ENCODE results near the gene HSPD1. TPM values are rescaled to one million over a fixed set of nuclear protein-coding genes. Genes with fewer than 3 reads are reported as not detected.

HSPD1 gene
- polyA plus RNA-seq, 2 of the 4 experiments (the other 2 are of a cell fraction), result 790 to 882 TPM

GRCh38 chr2:197502685-197503084 is 3.0 kb upstream of the HSPD1 start:
- no peak overlapping the region; a peak in 1 of 6 replicates for H3K27ac ChIP-seq
- WGBS (ENCODE audit: missing lambda C conversion rate), result 57% methylated on average over 4 of the region's 4 CpGs
- POLR2A ChIA-PET, result no interaction called here

GRCh38 chr2:197502201-197502600 is 2.6 kb upstream of the HSPD1 start:
- DNase-seq (ENCODE audit: low read depth in 1 of 2, low spot score in 1 of 2), result no peak
- peak overlapping the region; percentile 86 for H3K4me3 ChIP-seq
- FAIRE-seq, result no peak
- ATAC-seq, result no peak
- WGBS (ENCODE audit: missing lambda C conversion rate), result 22% methylated on average over 4 of the region's 4 CpGs
- H3K4me1 ChIP-seq, result peaks cover 25% of the 10 kb centered on the region
- peak overlapping the region; percentile 78 for H3K4me2 ChIP-seq
- H3K9me3 ChIP-seq, result no peaks in the 10 kb centered on the region
- H3K27ac ChIP-seq, result peak overlapping the region in 1 of 2 experiments; percentile 99; a peak in 3 of 6 replicates
- TF ChIP-seq ZSCAN20 (CRISPR knock-in tag; IDR thresholded peaks at IDR 0.05), result no peak
- TF ChIP-seq RNF2 (IDR thresholded peaks at IDR 0.05; ENCODE audit: borderline replicate concordance, low read depth), result no peak
- no peak for TF ChIP-seq HOXB13 (CRISPR knock-in tag; IDR thresholded peaks at IDR 0.05; ENCODE audit: low read depth)
- TF ChIP-seq HEYL (CRISPR knock-in tag; IDR thresholded peaks at IDR 0.05), result no peak
- TF ChIP-seq EHMT2 (IDR thresholded peaks at IDR 0.05; ENCODE audit: low read depth), result no peak
- TF ChIP-seq JUNB (IDR thresholded peaks at IDR 0.05), result no peak
- no peak for TF ChIP-seq PBX3 (IDR thresholded peaks at IDR 0.05)
- no peak for TF ChIP-seq POLR2AphosphoS2 (conservative IDR thresholded peaks at IDR 0.05; ENCODE audit: low read length)
- no peak for TF ChIP-seq RARB (CRISPR knock-in tag; IDR thresholded peaks at IDR 0.05)
- no peak for TF ChIP-seq ELK1 (IDR thresholded peaks at IDR 0.05; ENCODE audit: low read depth, low read length)
- ChIA-PET CTCF (no interaction called here), POLR2A (interaction anchor here (2.9 kb wide), 1 partner anchor 14 kb away, joined by 57 read pairs; the partner anchor contains the start of gene MOB4)

More at GRCh38 chr2:197502685-197503084, 3.0 kb upstream of the HSPD1 start:
- FAIRE-seq (no peak), ATAC-seq (no peak), DNase-seq (ENCODE audit: low read depth in 1 of 2, low spot score in 1 of 2) (no peak)
- Histone ChIP-seq H3K4me1 (peaks cover 20% of the 10 kb centered on the region), H3K4me3 (peak overlapping the region; percentile 86), H3K4me2 (peak overlapping the region; percentile 78), H3K9me3 (no peaks in the 10 kb centered on the region)
- CTCF ChIA-PET, result no interaction called here
- no peak for TF ChIP-seq RAD21 (conservative IDR thresholded peaks at IDR 0.05 in 1 of 2, IDR thresholded peaks at IDR 0.05 in 1 of 2)
- no peak for TF ChIP-seq TP53 (CRISPR knock-in tag; IDR thresholded peaks at IDR 0.05)
- TF ChIP-seq CBX8 (IDR thresholded peaks at IDR 0.05), result no peak
- TF ChIP-seq HOXA7 (CRISPR knock-in tag; IDR thresholded peaks at IDR 0.05), result no peak
- no peak for TF ChIP-seq RCOR1 (IDR thresholded peaks at IDR 0.05; ENCODE audit: low read depth, low read length)
- TF ChIP-seq KDM1A (IDR thresholded peaks at IDR 0.05; ENCODE audit: low read depth), result no peak
- no peak for TF ChIP-seq HMGXB4 (CRISPR knock-in tag; IDR thresholded peaks at IDR 0.05; ENCODE audit: borderline replicate concordance)
- TF ChIP-seq, protein P1, sequence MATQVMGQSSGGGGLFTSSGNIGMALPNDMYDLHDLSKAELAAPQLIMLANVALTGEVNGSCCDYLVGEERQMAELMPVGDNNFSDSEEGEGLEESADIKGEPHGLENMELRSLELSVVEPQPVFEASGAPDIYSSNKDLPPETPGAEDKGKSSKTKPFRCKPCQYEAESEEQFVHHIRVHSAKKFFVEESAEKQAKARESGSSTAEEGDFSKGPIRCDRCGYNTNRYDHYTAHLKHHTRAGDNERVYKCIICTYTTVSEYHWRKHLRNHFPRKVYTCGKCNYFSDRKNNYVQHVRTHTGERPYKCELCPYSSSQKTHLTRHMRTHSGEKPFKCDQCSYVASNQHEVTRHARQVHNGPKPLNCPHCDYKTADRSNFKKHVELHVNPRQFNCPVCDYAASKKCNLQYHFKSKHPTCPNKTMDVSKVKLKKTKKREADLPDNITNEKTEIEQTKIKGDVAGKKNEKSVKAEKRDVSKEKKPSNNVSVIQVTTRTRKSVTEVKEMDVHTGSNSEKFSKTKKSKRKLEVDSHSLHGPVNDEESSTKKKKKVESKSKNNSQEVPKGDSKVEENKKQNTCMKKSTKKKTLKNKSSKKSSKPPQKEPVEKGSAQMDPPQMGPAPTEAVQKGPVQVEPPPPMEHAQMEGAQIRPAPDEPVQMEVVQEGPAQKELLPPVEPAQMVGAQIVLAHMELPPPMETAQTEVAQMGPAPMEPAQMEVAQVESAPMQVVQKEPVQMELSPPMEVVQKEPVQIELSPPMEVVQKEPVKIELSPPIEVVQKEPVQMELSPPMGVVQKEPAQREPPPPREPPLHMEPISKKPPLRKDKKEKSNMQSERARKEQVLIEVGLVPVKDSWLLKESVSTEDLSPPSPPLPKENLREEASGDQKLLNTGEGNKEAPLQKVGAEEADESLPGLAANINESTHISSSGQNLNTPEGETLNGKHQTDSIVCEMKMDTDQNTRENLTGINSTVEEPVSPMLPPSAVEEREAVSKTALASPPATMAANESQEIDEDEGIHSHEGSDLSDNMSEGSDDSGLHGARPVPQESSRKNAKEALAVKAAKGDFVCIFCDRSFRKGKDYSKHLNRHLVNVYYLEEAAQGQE (IDR thresholded peaks at IDR 0.05), result no peak
- TF ChIP-seq SREBF2 (IDR thresholded peaks at IDR 0.05), result no peak
- TF ChIP-seq FOSB (CRISPR knock-in tag; IDR thresholded peaks at IDR 0.05), result no peak
- TF ChIP-seq ZC3H11A (IDR thresholded peaks at IDR 0.05), result no peak
- TF ChIP-seq CHD2 (IDR thresholded peaks at IDR 0.05; ENCODE audit: low read length, partially characterized antibody), result no peak
- TF ChIP-seq BHLHE40 (IDR thresholded peaks at IDR 0.05; ENCODE audit: low read depth, low read length), result no peak
- TF ChIP-seq EHMT2 (IDR thresholded peaks at IDR 0.05; ENCODE audit: low read depth), result no peak
- TF ChIP-seq ZNF302 (CRISPR knock-in tag; IDR thresholded peaks at IDR 0.05), result no peak
- no peak for TF ChIP-seq RARB (CRISPR knock-in tag; IDR thresholded peaks at IDR 0.05)
- no peak for TF ChIP-seq ZFP36 (IDR thresholded peaks at IDR 0.05; ENCODE audit: borderline replicate concordance, partially characterized antibody)
